ENCODE results near the gene FHAD1. TPM values are rescaled to one million over a fixed set of nuclear protein-coding genes. Genes with fewer than 3 reads are reported as not detected.
A peak's percentile ranks its signal among the peaks of the same experiment; 100 is the strongest.

Gene FHAD1
- total and polyA plus RNA-seq, 2 donors (not counting 3 experiments of a cell fraction or from before 2014, with no cell fraction given) = 0.04 to 0.69 TPM

- Histone ChIP-seq H3K27me3 (ENCODE audit: control insufficient read depth in 2 of 2, insufficient read depth in 2 of 2, low read length in 2 of 2) (no peaks in the 10 kb centered on the region), H2AFZ (ENCODE audit: low read depth, low read length) (no peak overlapping the region), H3K27ac (ENCODE audit: insufficient read depth, low read depth, low read length) (peak overlapping the region; percentile 40), H3K9me1 (replicated peaks; ENCODE audit: control insufficient read depth, extremely low read depth, insufficient read depth, low read length) (no peaks in the 10 kb centered on the region), H4K20me1 (replicated peaks; ENCODE audit: control insufficient read depth, extremely low read depth, insufficient read depth, low read length) (no peaks in the 10 kb centered on the region), H3K4me3 (replicated peaks in 1 of 3; ENCODE audit: insufficient read depth in 1 of 3, low read depth in 1 of 3, low read length in 3 of 3) (peak overlapping the region in 2 of 3 experiments; percentile 4 to 82), H3K79me2 (ENCODE audit: control insufficient read depth, insufficient read depth, low read length) (peaks cover 62% of the 10 kb centered on the region), H3K9ac (replicated peaks; ENCODE audit: extremely low read depth, insufficient read depth, low read length) (no peak overlapping the region), H3K9me3 (replicated peaks; ENCODE audit: control insufficient read depth, insufficient read depth, low read length) (no peaks in the 10 kb centered on the region), H3K36me3 (ENCODE audit: control insufficient read depth in 2 of 2, extremely low read depth in 1 of 2, insufficient read depth in 2 of 2, low read length in 2 of 2) (peaks cover 0 to 4% of the 10 kb centered on the region in 2 experiments), H3K4me1 (ENCODE audit: control insufficient read depth, extremely low read depth, insufficient read depth, low read length) (peaks cover 49% of the 10 kb centered on the region), H3K4me2 (ENCODE audit: insufficient read depth, low read length) (peak overlapping the region; percentile 69)
- DNase-seq (ENCODE audit: low read depth, low spot score) = peak; percentile 15
- CTCF ChIA-PET = interaction anchor here (1.1 to 4.0 kb wide), 8 partner anchors 15 to 88 kb away, joined by 3 to 33 read pairs (median 6); no protein-coding TSS in a partner anchor
- TF ChIP-seq MYC (IDR thresholded peaks at IDR 0.05; ENCODE audit: low read depth, low read length) (no peak), FOS (IDR thresholded peaks at IDR 0.05; ENCODE audit: borderline replicate concordance, insufficient read depth, low read length) (no peak), POLR2AphosphoS5 (IDR thresholded peaks at IDR 0.05; ENCODE audit: insufficient read depth, low read depth, low read length) (no peak), GATA2 (IDR thresholded peaks at IDR 0.05; ENCODE audit: insufficient read depth, insufficient read length, low read depth, low read length) (peak; percentile 80)
- dilution Hi-C loops (cut with MboI; ENCODE audit: extremely low pct_ligation_motif_present, low sequenced_read_pairs) (loop anchor here (10.0 kb wide), 1 partner anchor 87 kb away; no protein-coding TSS in a partner anchor), intact Hi-C loops (cut with micrococcal nuclease) (loop anchor here (10.0 kb wide), 1 partner anchor 407 kb away; no protein-coding TSS in a partner anchor)
- BruUV-seq (replicated peaks) = no TSS peak
- POLR2A ChIA-PET = no interaction called here
- peak; percentile 63 for FAIRE-seq
Measured at GRCh38 chr1:15412175-15412800, 165.3 kb downstream of the FHAD1 start.

GRCh38 chr1:15412843-15413242 lies 165.8 kb downstream of the FHAD1 start:
- H3K79me2 ChIP-seq (ENCODE audit: control insufficient read depth, insufficient read depth, low read length) = peaks cover 66% of the 10 kb centered on the region
- peaks cover 0 to 4% of the 10 kb centered on the region in 2 experiments for H3K36me3 ChIP-seq (ENCODE audit: control insufficient read depth in 2 of 2, extremely low read depth in 1 of 2, insufficient read depth in 2 of 2, low read length in 2 of 2)
- no peaks in the 10 kb centered on the region for H3K9me1 ChIP-seq (replicated peaks; ENCODE audit: control insufficient read depth, extremely low read depth, insufficient read depth, low read length)
- H3K4me3 ChIP-seq (replicated peaks in 1 of 3; ENCODE audit: insufficient read depth in 1 of 3, low read depth in 1 of 3, low read length in 3 of 3) = peak overlapping the region in 1 of 3 experiments; percentile 4
- peaks cover 53% of the 10 kb centered on the region for H3K4me1 ChIP-seq (ENCODE audit: control insufficient read depth, extremely low read depth, insufficient read depth, low read length)
- ChIA-PET CTCF (interaction anchor here (1.1 to 4.0 kb wide), 8 partner anchors 15 to 89 kb away, joined by 3 to 33 read pairs (median 6); no protein-coding TSS in a partner anchor), POLR2A (no interaction called here)
- intact Hi-C loops (cut with micrococcal nuclease) (loop anchor here (10.0 kb wide), 1 partner anchor 408 kb away; no protein-coding TSS in a partner anchor), dilution Hi-C loops (cut with MboI; ENCODE audit: extremely low pct_ligation_motif_present, low sequenced_read_pairs) (loop anchor here (10.0 kb wide), 1 partner anchor 88 kb away; no protein-coding TSS in a partner anchor)
- TF ChIP-seq CTCF (IDR thresholded peaks at IDR 0.05; ENCODE audit: extremely low read depth in 1 of 2, insufficient read depth in 1 of 2, low read depth in 1 of 2, low read length in 2 of 2) (no peak), MYC (IDR thresholded peaks at IDR 0.05; ENCODE audit: low read depth, low read length) (no peak), POLR2AphosphoS5 (IDR thresholded peaks at IDR 0.05; ENCODE audit: insufficient read depth, low read depth, low read length) (no peak), JUN (IDR thresholded peaks at IDR 0.05; ENCODE audit: borderline replicate concordance, insufficient read depth, insufficient read length, low read depth) (no peak), FOS (IDR thresholded peaks at IDR 0.05; ENCODE audit: borderline replicate concordance, insufficient read depth, low read length) (no peak), POLR2A (IDR thresholded peaks at IDR 0.05; ENCODE audit: low read depth, low read length) (no peak), MAX (IDR thresholded peaks at IDR 0.05; ENCODE audit: insufficient read depth, insufficient read length) (no peak)
- no TSS peak for BruUV-seq (replicated peaks)
- H3K4me2 ChIP-seq (ENCODE audit: insufficient read depth, low read length) = peak overlapping the region; percentile 69
- no peak overlapping the region for H2AFZ ChIP-seq (ENCODE audit: low read depth, low read length)
- H3K9me3 ChIP-seq (replicated peaks; ENCODE audit: control insufficient read depth, insufficient read depth, low read length) = no peaks in the 10 kb centered on the region
- DNase-seq (ENCODE audit: low read depth, low spot score) = peak; percentile 62
- no peaks in the 10 kb centered on the region for H4K20me1 ChIP-seq (replicated peaks; ENCODE audit: control insufficient read depth, extremely low read depth, insufficient read depth, low read length)
- peak overlapping the region; percentile 40 for H3K27ac ChIP-seq (ENCODE audit: insufficient read depth, low read depth, low read length)
- FAIRE-seq = peak; percentile 83
- H3K27me3 ChIP-seq (ENCODE audit: control insufficient read depth in 2 of 2, insufficient read depth in 2 of 2, low read length in 2 of 2) = no peaks in the 10 kb centered on the region
- no peak overlapping the region for H3K9ac ChIP-seq (replicated peaks; ENCODE audit: extremely low read depth, insufficient read depth, low read length)

Measured in endothelial cell of umbilical vein (primary cell).